GF-D8 (cell line): ENCODE results near the gene LRRC45.
A peak's percentile ranks its signal among the peaks of the same experiment; 100 is the strongest.

ENCODE experiments used
- DNase-seq: peaks from one replicate; lab custom pipeline; 2025; lab: John Stamatoyannopoulos, UW

The LRRC45 gene

DNA sequence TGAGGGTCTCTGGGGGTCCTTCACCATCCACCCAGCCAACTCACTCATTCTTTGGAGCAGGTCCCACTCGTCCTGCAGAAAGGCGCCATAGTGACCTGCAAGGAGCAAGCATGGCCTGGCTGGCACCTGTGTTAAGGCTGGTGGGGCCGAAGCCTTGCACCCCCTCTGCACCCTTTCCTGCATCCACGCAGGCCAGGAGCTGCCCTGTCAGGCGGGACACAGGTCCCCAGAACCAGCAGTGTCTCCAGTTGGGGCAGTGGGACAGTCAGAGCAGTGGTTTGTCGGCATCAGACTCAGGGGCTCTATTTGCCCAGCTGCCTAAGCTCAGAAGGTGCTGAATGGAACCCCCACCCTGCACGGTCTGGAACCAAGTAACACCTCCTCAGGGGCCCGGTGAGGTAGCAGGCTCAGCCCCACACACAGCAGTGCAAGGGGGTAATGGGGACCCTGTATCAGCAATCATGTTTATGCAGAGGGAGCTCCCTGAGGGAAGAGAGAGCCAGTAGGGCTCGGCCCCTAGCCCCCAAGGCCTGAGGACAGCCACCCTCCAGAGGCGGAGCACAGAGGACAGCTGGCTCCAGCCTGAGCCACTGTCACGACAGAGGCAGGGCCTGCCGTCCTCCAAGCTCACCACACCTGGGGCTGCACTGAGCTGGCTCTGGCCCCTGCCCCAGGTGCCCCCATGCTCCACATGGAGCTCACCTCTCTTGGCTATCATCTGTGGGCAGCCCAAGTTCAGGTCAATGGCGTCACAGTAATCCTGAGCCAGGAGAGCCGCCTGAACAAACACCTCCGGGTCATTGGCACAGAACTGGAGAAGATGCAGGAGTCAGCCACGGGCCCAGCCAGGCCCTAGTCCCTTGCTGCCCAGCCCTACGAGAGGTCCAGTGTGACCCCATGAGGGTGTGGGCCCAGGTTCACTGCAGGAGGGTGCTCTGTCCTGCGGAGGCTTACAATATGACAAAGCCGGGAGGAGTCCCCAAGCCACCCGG lies 40.6 kb downstream of the LRRC45 start:
- DNase-seq: no peak

- no peak for DNase-seq
Measured at GRCh38 chr17:82064433-82065192, 41.5 kb downstream of the LRRC45 start.

- no peak for DNase-seq
Measured at GRCh38 chr17:82065193-82065637, 42.1 kb downstream of the LRRC45 start.

GRCh38 chr17:82065638-82066303 lies 42.7 kb downstream of the LRRC45 start, which contains the start of gene DUS1L:
TSS of gene DUS1L (minus strand) at chr17:82065804. CDS start at chr17:82065059, 745 bp downstream.
- peak; percentile 10 for DNase-seq

GRCh38 chr17:82070611-82071010 lies 47.5 kb downstream of the LRRC45 start:
- DNase-seq: no peak

- no peak for DNase-seq
Measured at GRCh38 chr17:82072827-82073226, 49.7 kb downstream of the LRRC45 start.

DNA sequence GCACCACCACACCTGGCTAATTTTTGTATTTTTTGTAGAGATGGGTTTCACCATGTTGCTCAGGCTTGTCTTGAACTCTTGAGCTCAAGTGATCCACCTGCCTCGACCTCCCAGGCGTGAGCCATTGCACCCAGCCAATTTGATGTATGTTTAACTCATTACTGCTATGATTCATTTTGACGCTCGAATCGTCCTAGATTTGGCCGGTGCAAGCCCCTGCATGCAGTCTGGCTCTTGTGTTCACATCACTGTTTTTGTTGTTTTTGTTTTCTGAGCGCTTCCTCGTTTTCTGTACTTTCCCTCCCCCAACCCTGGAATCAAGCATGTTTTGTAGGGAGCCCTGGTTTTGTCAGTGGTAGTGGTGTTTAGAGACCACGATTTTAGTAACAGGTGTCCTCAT lies 50.3 kb downstream of the LRRC45 start:
- DNase-seq: no peak

- DNase-seq: no peak
Measured at GRCh38 chr17:82076018-82076784, 53.1 kb downstream of the LRRC45 start.

DNA sequence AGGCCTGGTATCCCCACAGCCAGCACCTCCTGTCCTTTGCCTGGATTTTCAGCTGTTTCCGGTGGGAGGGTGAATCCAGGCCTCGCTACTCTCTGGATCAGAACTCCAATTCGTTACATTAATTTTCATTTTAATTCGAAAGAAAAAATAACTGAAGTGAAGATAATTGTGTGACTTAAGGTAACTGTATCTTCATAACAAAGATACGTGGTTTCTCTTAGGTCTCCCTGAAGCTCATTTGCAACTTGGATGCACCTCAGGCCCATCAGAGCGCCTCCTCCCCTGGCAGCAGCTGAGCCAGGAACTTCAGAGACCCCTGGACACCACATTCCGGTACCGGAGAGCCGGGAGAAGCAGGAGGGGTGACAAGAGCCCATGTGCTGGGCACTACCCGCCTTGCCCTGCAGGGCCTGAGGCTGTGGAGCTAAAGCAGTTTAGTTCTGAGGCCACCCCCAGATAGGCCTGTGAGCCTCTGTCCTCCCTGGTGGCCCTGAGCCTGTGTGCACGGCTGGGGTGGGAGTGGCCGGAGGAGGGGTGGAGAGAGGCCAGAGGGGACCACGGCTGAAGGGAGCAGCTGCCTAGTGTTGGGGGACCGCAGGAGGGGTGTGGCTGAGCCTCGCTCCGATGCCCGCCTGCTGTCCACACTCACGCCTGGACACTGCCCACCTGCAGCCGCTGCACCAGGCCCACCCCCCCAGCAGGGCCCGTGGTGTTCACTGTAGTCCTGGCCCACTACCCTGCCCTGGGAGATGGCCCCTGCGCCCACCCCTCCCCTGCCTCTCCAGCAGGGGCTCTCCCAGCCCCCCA lies 53.9 kb downstream of the LRRC45 start:
- DNase-seq: no peak

GRCh38 chr17:82077617-82078358 lies 54.7 kb downstream of the LRRC45 start:
- DNase-seq: no peak

DNA sequence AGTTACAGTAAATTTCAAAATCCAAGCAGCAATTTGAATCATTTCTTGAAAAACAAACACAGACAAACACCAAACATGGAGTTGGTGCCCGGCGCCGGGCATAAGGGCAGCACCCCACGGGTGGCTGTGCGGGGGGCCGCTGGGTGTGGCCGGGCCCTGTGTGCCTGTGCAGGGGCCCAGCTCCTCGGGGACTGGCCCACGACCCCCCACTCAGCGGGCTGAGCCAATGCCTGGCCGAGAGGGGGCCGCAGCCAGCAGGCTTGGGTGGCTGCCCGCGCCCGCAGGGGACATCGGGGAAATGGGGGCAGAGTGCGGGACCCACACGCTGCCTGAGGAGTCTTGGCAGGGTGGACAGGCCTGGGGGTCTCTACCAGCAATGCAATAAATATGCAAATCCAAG lies 55.3 kb downstream of the LRRC45 start:
- no peak for DNase-seq

GRCh38 chr17:82079001-82079677 lies 56.0 kb downstream of the LRRC45 start:
- DNase-seq: no peak

DNA sequence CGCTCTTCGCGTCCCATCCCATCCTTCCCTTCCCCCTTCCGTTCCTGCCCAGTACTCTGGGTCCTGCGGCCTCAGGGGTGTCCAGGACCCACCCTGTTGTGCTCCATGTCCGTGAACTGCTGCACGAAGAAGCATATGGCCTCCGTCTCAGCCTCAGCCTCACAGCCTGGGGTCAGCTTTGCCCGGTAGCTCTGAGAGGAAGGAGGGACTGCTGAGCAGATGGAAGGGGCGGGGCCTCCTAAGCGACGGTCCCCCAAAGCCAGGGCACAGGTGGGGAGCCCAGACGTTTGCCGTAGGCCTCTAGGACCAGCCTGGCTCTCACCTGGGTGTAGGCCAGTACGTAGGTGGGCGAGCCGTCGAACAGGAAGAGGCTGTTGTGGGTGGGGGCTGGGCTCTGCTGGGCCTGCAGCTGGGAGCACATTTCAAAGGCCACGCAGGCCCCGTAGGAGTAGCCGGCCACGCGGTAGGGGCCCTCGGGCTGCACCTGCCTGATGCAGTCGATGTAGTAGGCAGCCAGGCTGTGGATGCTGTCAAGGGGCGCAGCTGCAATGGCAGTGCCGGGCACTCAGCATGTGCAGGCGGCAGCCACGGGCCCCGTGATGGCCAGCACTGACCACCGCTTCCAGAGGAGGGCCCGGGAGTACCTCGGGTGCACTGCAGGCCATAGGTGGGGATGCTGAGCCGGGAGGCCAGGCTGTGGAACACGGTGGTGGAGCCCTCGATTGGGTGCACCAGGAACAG lies 57.1 kb downstream of the LRRC45 start:
- no peak for DNase-seq
